GM23338 (cell line): Measurements from ENCODE around the gene SNUPN. TPM values are rescaled to one million over a fixed set of nuclear protein-coding genes. Genes with fewer than 3 reads are reported as not detected.

ENCODE experiments used
- ATAC-seq: fragments of 200-7000 bp; cut with Tn5 transposase; 3 replicates; pipeline ENCODE4 v1.9.1; 2020
- DNase-seq: peaks from one replicate; pipeline ENCODE4 v3.0.0-alpha.2; 2015; ENCODE audit warnings: low spot score
- H2AFZ ChIP-seq: fragments of 200-600 bp; sonication (generic); 2 replicates; pipeline ENCODE4 v1.8.0; 2016; ENCODE audit warnings: antibody characterized with exemption, mild to moderate bottlenecking, moderate library complexity
- H3F3A ChIP-seq: fragments of 200-600 bp; sonication (generic); replicated peaks from 2 replicates; pipeline ENCODE4 v1.8.0; 2017; ENCODE audit warnings: antibody characterized with exemption, mixed run types, low read depth
- H3K27ac ChIP-seq: fragments of 200-600 bp; sonication (generic); 2 replicates; pipeline ENCODE4 v1.6.1; 2016; ENCODE audit warnings: low read depth
- H3K27me3 ChIP-seq: fragments of 200-600 bp; sonication (generic); 2 replicates; pipeline ENCODE4 v1.8.0; 2016; ENCODE audit warnings: mild to moderate bottlenecking, mixed run types, moderate library complexity; ENCODE audit not compliant: insufficient read depth
- H3K36me3 ChIP-seq: fragments of 200-600 bp; sonication (generic); 2 replicates; pipeline ENCODE4 v1.8.0; 2016; ENCODE audit warnings: mild to moderate bottlenecking; ENCODE audit not compliant: insufficient read depth
- H3K4me1 ChIP-seq: fragments of 200-600 bp; sonication (generic); 2 replicates; pipeline ENCODE4 v1.8.0; 2016; ENCODE audit warnings: mild to moderate bottlenecking, moderate library complexity; ENCODE audit not compliant: insufficient read depth
- H3K4me2 ChIP-seq: fragments of 200-600 bp; sonication (generic); 2 replicates; pipeline ENCODE4 v1.7.1; 2017; ENCODE audit warnings: mixed run types
- H3K4me3 ChIP-seq: fragments of 200-600 bp; sonication (generic); 2 replicates; pipeline ENCODE4 v1.6.1; 2016; ENCODE audit warnings: mixed run types
- H3K79me2 ChIP-seq: fragments of 200-600 bp; sonication (generic); replicated peaks from 2 replicates; pipeline ENCODE4 v1.8.0; 2017; ENCODE audit warnings: mild to moderate bottlenecking; ENCODE audit not compliant: insufficient read depth
- H3K9me2 ChIP-seq: fragments of 200-600 bp; sonication (generic); 2 replicates; pipeline ENCODE4 v1.8.0; 2017; ENCODE audit not compliant: insufficient read depth
- H4K20me1 ChIP-seq: fragments of 200-600 bp; sonication (generic); replicated peaks from 2 replicates; pipeline ENCODE4 v1.8.0; 2017; ENCODE audit warnings: mild to moderate bottlenecking; ENCODE audit not compliant: insufficient read depth
- H3K27ac Mint-ChIP-seq: 2 replicates; pipeline ENCODE4 v1.8.0; 2020; ENCODE audit warnings: inconsistent platforms, mild to moderate bottlenecking, moderate library complexity, mixed read lengths
- H3K27me3 Mint-ChIP-seq: 3 replicates; pipeline ENCODE4 v1.8.0; 2022; ENCODE audit warnings: low read depth, mild to moderate bottlenecking, moderate library complexity, mixed read lengths, inconsistent platforms; ENCODE audit not compliant: insufficient read depth, poor library complexity
- H3K36me3 Mint-ChIP-seq: 3 replicates; pipeline ENCODE4 v1.8.0; 2021; ENCODE audit warnings: low read depth, mild to moderate bottlenecking, inconsistent platforms, moderate library complexity, mixed read lengths
- H3K4me1 Mint-ChIP-seq: 3 replicates; pipeline ENCODE4 v1.8.0; 2020; ENCODE audit warnings: mild to moderate bottlenecking, inconsistent platforms, mixed read lengths
- H3K4me3 Mint-ChIP-seq: 3 replicates; pipeline ENCODE4 v1.8.0; 2021; ENCODE audit warnings: moderate library complexity, mild to moderate bottlenecking, inconsistent platforms, mixed read lengths
- H3K9me3 Mint-ChIP-seq: 3 replicates; pipeline ENCODE4 v1.8.0; 2020; ENCODE audit warnings: moderate library complexity, mild to moderate bottlenecking, inconsistent platforms, mixed read lengths
- CREB1 ChIP-seq: fragments of 250-450 bp; sonication (Bioruptor Pico); IDR thresholded peaks from 2 replicates; pipeline ENCODE4 v1.5.0; 2020; ENCODE audit warnings: low read depth, mild to moderate bottlenecking, moderate library complexity
- ETS1 ChIP-seq: IDR thresholded peaks from 2 replicates; pipeline ENCODE4 v1.6.1; 2016; ENCODE audit warnings: antibody characterized with exemption
- EZH2phosphoT487 ChIP-seq: fragments of 200-600 bp; sonication (generic); IDR thresholded peaks from one replicate; pipeline ENCODE4 v1.8.1; 2018; ENCODE audit warnings: antibody characterized with exemption; ENCODE audit not compliant: unreplicated experiment
- JUNB ChIP-seq: IDR thresholded peaks from one replicate; pipeline ENCODE4 v1.6.1; 2016; ENCODE audit warnings: antibody characterized with exemption; ENCODE audit not compliant: unreplicated experiment
- NANOG ChIP-seq: IDR thresholded peaks from 2 replicates; pipeline ENCODE4 v1.6.1; 2016; ENCODE audit warnings: antibody characterized with exemption, borderline replicate concordance
- POLR2AphosphoS5 ChIP-seq: IDR thresholded peaks from 2 replicates; pipeline ENCODE4 v1.6.1; 2016; ENCODE audit warnings: antibody characterized with exemption, low read depth
- REST ChIP-seq: IDR thresholded peaks from one replicate; pipeline ENCODE4 v1.6.1; 2018; ENCODE audit warnings: antibody characterized with exemption; ENCODE audit not compliant: unreplicated experiment
- STAT1 ChIP-seq: IDR thresholded peaks from one replicate; pipeline ENCODE4 v1.6.1; 2016; ENCODE audit warnings: antibody characterized with exemption; ENCODE audit not compliant: unreplicated experiment
- ZNF114 ChIP-seq: fragments of 250-450 bp; sonication (Bioruptor Pico); IDR thresholded peaks from 2 replicates; pipeline ENCODE4 v1.5.0; 2020; ENCODE audit warnings: mild to moderate bottlenecking, moderate library complexity
- ZNF331 ChIP-seq: fragments of 250-450 bp; sonication (Bioruptor Pico); IDR thresholded peaks from 2 replicates; pipeline ENCODE4 v1.5.0; 2020; ENCODE audit warnings: low read depth, mild to moderate bottlenecking, moderate library complexity
- ZNF462 ChIP-seq: fragments of 250-450 bp; sonication (Bioruptor Pico); IDR thresholded peaks from 2 replicates; pipeline ENCODE4 v1.5.0; 2020; ENCODE audit warnings: mild to moderate bottlenecking, moderate library complexity
- polyA plus RNA-seq: library from polyadenylated mRNA; unstranded; fragments of >200 nt; fragmentation: Nextera tagmentation; extraction: Ambion mirVana; gene quantifications from 2 replicates; pipeline ENCODE4 v1.2.1, GENCODE V29; 2016
- total RNA-seq: library from RNA; depleted of rRNA; stranded (reverse); fragments of >200 nt; shearing (Covaris generic); gene quantifications from 2 replicates; pipeline ENCODE4 v1.2.3, GENCODE V29; 2014

SNUPN gene
- total and polyA plus RNA-seq, 2 experiments from 2014 or later: 20.5 to 27.7 TPM

GRCh38 chr15:75669191-75669878, 43.8 kb upstream of the SNUPN start (continued):
- no peak for TF ChIP-seq ZNF462 (CRISPR knock-in tag)
- no peak for TF ChIP-seq ZNF331 (CRISPR knock-in tag)
- TF ChIP-seq STAT1: no peak
- TF ChIP-seq ZNF114 (CRISPR knock-in tag): no peak

GRCh38 chr15:75666823-75667501, 41.4 kb upstream of the SNUPN start:
- Histone ChIP-seq H3K36me3 (no peaks in the 10 kb centered on the region), H3K27ac (no peak overlapping the region), H3K79me2 (no peaks in the 10 kb centered on the region), H3K4me3 (no peak overlapping the region), H3K27me3 (no peaks in the 10 kb centered on the region), H2AFZ (no peak overlapping the region), H4K20me1 (no peaks in the 10 kb centered on the region; the same call in 1 of the 2 replicates), H3K4me1 (peaks cover 4% of the 10 kb centered on the region; the same call in 1 of the 2 replicates), H3K4me2 (no peak overlapping the region), H3K9me2 (no peaks in the 10 kb centered on the region), H3F3A (no peaks in the 10 kb centered on the region)
- H3K4me3 Mint-ChIP-seq: no peak overlapping the region
- ATAC-seq (no peak), DNase-seq (no peak)
- H3K4me1 Mint-ChIP-seq: peaks cover 3% of the 10 kb centered on the region
- no peaks in the 10 kb centered on the region for H3K36me3 Mint-ChIP-seq
- H3K9me3 Mint-ChIP-seq: no peaks in the 10 kb centered on the region
- peaks cover 9% of the 10 kb centered on the region for H3K27me3 Mint-ChIP-seq
- H3K27ac Mint-ChIP-seq: peak overlapping the region; percentile 67; the same call in 1 of the 2 replicates
- TF ChIP-seq STAT1 (no peak), JUNB (no peak), POLR2AphosphoS5 (no peak), REST (no peak), ETS1 (no peak), CREB1 (CRISPR knock-in tag) (no peak), EZH2phosphoT487 (no peak), NANOG (no peak)
